Measurements from ENCODE around the gene MMP3. TPM values are rescaled to one million over a fixed set of nuclear protein-coding genes. Genes with fewer than 3 reads are reported as not detected.

The MMP3 gene
- polyA plus RNA-seq, 1 experiment: 59.4 TPM

GRCh38 chr11:102833731-102834130 lies 9.7 kb downstream of the MMP3 start:
- no peak for TF ChIP-seq CTCF (IDR thresholded peaks at IDR 0.05; ENCODE audit: insufficient read depth, low read depth, low read length)
- Histone ChIP-seq H3K4me3 (ENCODE audit: low read depth, low read length) (no peak overlapping the region), H3K36me3 (ENCODE audit: control insufficient read depth, insufficient read depth, low read length) (no peaks in the 10 kb centered on the region), H3K27me3 (ENCODE audit: control insufficient read depth, insufficient read depth, low read length) (no peaks in the 10 kb centered on the region)
- POLR2A ChIA-PET: interaction anchor here (0.7 kb wide), 1 partner anchor 28 kb away, joined by 5 read pairs; no protein-coding TSS in a partner anchor
- CTCF ChIA-PET: interaction anchor here (0.6 to 1.6 kb wide), 7 partner anchors 23 to 268 kb away, joined by 3 to 8 read pairs (median 3); no protein-coding TSS in a partner anchor
- no peak for DNase-seq (ENCODE audit: low read depth)

GRCh38 chr11:102832612-102833011 lies 10.8 kb downstream of the MMP3 start:
- ChIA-PET CTCF (interaction anchor here (1.1 to 4.6 kb wide), 8 partner anchors 15 to 224 kb away, joined by 3 to 65 read pairs (median 7); no protein-coding TSS in a partner anchor), POLR2A (no interaction called here)
- Histone ChIP-seq H3K36me3 (ENCODE audit: control insufficient read depth, insufficient read depth, low read length) (no peaks in the 10 kb centered on the region), H3K4me3 (ENCODE audit: low read depth, low read length) (no peak overlapping the region), H3K27me3 (ENCODE audit: control insufficient read depth, insufficient read depth, low read length) (no peaks in the 10 kb centered on the region)
- no peak for DNase-seq (ENCODE audit: low read depth)
- TF ChIP-seq CTCF (IDR thresholded peaks at IDR 0.05; ENCODE audit: insufficient read depth, low read depth, low read length): no peak

- Histone ChIP-seq H3K27me3 (ENCODE audit: control insufficient read depth, insufficient read depth, low read length) (no peaks in the 10 kb centered on the region), H3K36me3 (ENCODE audit: control insufficient read depth, insufficient read depth, low read length) (no peaks in the 10 kb centered on the region), H3K4me3 (ENCODE audit: low read depth, low read length) (peak overlapping the region; percentile 43)
- CTCF ChIA-PET: interaction anchor here (0.6 to 4.6 kb wide), 42 partner anchors 8 to 495 kb away, joined by 3 to 65 read pairs (median 5); partner anchors contain the start of gene MMP3
- POLR2A ChIA-PET: no interaction called here
- peak; percentile 83 for TF ChIP-seq CTCF (IDR thresholded peaks at IDR 0.05; ENCODE audit: insufficient read depth, low read depth, low read length)
- no peak for DNase-seq (ENCODE audit: low read depth)
Measured at GRCh38 chr11:102831489-102832440, 11.6 kb downstream of the MMP3 start.

- CTCF ChIA-PET: interaction anchor here (0.6 to 4.6 kb wide), 38 partner anchors 9 to 496 kb away, joined by 3 to 65 read pairs (median 5); partner anchors contain the start of gene MMP3
- DNase-seq (ENCODE audit: low read depth): no peak
- Histone ChIP-seq H3K36me3 (ENCODE audit: control insufficient read depth, insufficient read depth, low read length) (no peaks in the 10 kb centered on the region), H3K4me3 (ENCODE audit: low read depth, low read length) (no peak overlapping the region), H3K27me3 (ENCODE audit: control insufficient read depth, insufficient read depth, low read length) (no peaks in the 10 kb centered on the region)
- POLR2A ChIA-PET: no interaction called here
- TF ChIP-seq CTCF (IDR thresholded peaks at IDR 0.05; ENCODE audit: insufficient read depth, low read depth, low read length): no peak
Measured at GRCh38 chr11:102831128-102831488, 12.3 kb downstream of the MMP3 start.

GRCh38 chr11:102830001-102830727 lies 13.2 kb downstream of the MMP3 start:
- H3K27me3 ChIP-seq (ENCODE audit: control insufficient read depth, insufficient read depth, low read length): no peaks in the 10 kb centered on the region
- ChIA-PET CTCF (interaction anchor here (1.2 to 4.6 kb wide), 16 partner anchors 13 to 232 kb away, joined by 3 to 65 read pairs (median 6); partner anchors contain the start of gene MMP3), POLR2A (no interaction called here)
- DNase-seq (ENCODE audit: low read depth): no peak
- no peak for TF ChIP-seq CTCF (IDR thresholded peaks at IDR 0.05; ENCODE audit: insufficient read depth, low read depth, low read length)
- no peaks in the 10 kb centered on the region for H3K36me3 ChIP-seq (ENCODE audit: control insufficient read depth, insufficient read depth, low read length)
- no peak overlapping the region for H3K4me3 ChIP-seq (ENCODE audit: low read depth, low read length)

Data from BJ (cell line).